ENCODE data around the gene SFT2D1. TPM values are rescaled to one million over a fixed set of nuclear protein-coding genes. Genes with fewer than 3 reads are reported as not detected.

Gene SFT2D1
- total RNA-seq, 1 experiment from 2014 or later: 40.2 TPM

- Histone ChIP-seq H2AK5ac (ENCODE audit: insufficient read length, low read length) (no peak overlapping the region), H3K27me3 (ENCODE audit: insufficient read depth, low read length) (no peaks in the 10 kb centered on the region), H2BK120ac (ENCODE audit: low read depth, low read length, poor library complexity, severe bottlenecking) (no peak overlapping the region), H3T11ph (ENCODE audit: low read length) (no peak overlapping the region), H3K23me2 (ENCODE audit: insufficient read length, low read depth, low read length, poor library complexity, severe bottlenecking) (peaks cover 3% of the 10 kb centered on the region), H3K56ac (ENCODE audit: insufficient read length, low read depth, low read length) (no peak overlapping the region), H3K27ac (ENCODE audit: insufficient read length, low read depth, low read length) (no peak overlapping the region), H3K9ac (ENCODE audit: extremely low read depth, insufficient read length, low read length) (no peak overlapping the region), H3K79me1 (ENCODE audit: insufficient read depth, low read depth, low read length, poor library complexity, severe bottlenecking) (no peaks in the 10 kb centered on the region), H3K79me2 (ENCODE audit: insufficient read depth, low read length) (no peaks in the 10 kb centered on the region), H3K23ac (ENCODE audit: insufficient read length, low read depth, low read length) (no peak overlapping the region), H4K5ac (ENCODE audit: insufficient read length, low read depth, low read length) (no peak overlapping the region), H3K18ac (ENCODE audit: insufficient read length, low read depth, low read length) (no peak overlapping the region), H2BK20ac (ENCODE audit: low read depth, low read length, poor library complexity, severe bottlenecking) (no peak overlapping the region), H3K14ac (ENCODE audit: insufficient read depth, low read length) (no peak overlapping the region; the same call in 1 of the 2 replicates), H3K4me1 (ENCODE audit: insufficient read depth, low read length) (peaks cover 3% of the 10 kb centered on the region; the same call in 1 of the 2 replicates), H3K9me3 (ENCODE audit: control insufficient read depth, low read depth, low read length) (no peaks in the 10 kb centered on the region), H4K20me1 (ENCODE audit: control insufficient read depth, insufficient read depth, insufficient read length) (no peaks in the 10 kb centered on the region), H4K8ac (replicated peaks; ENCODE audit: insufficient read length, low read depth, low read length) (no peak overlapping the region), H3K4me2 (ENCODE audit: insufficient read depth, insufficient read length, low read length) (no peak overlapping the region), H3K4ac (ENCODE audit: low read depth, low read length) (no peak overlapping the region), H2BK12ac (ENCODE audit: insufficient read length, low read depth, low read length) (no peak overlapping the region), H2BK5ac (ENCODE audit: insufficient read length, low read length) (no peak overlapping the region), H2AFZ (ENCODE audit: low read length) (no peak overlapping the region), H2BK15ac (ENCODE audit: low read depth, low read length) (no peak overlapping the region), H4K91ac (ENCODE audit: insufficient read length, low read depth, low read length) (no peak overlapping the region)
- H3K4me1 Mint-ChIP-seq: peaks cover 11% of the 10 kb centered on the region in 2 experiments
- no peaks in the 10 kb centered on the region for H3K9me3 Mint-ChIP-seq
- WGBS (ENCODE audit: extremely low coverage, insufficient read length, low lambda C conversion rate): no CpG with 5 or more reads among the region's 13 CpGs
- H3K27me3 Mint-ChIP-seq (ENCODE audit: low read depth): peaks cover 6% of the 10 kb centered on the region; the same call in 1 of the 2 replicates
- DNase-seq: no peak
- no peak overlapping the region for H3K4me3 Mint-ChIP-seq
- H3K36me3 Mint-ChIP-seq (ENCODE audit: insufficient read depth in 1 of 3, low read depth in 3 of 3): no peaks in the 10 kb centered on the region; a peak in 1 of 7 replicates
- no peak overlapping the region for H3K27ac Mint-ChIP-seq
- no peak for TF ChIP-seq CTCF (conservative IDR thresholded peaks at IDR 0.05)
Measured at GRCh38 chr6:166388290-166389004, 46.1 kb upstream of the SFT2D1 start.
